H1 (cell line): ENCODE data around the gene USP12. TPM values are rescaled to one million over a fixed set of nuclear protein-coding genes. Genes with fewer than 3 reads are reported as not detected.

ENCODE experiments used
- CTCF ChIA-PET: fragments of 300-600 bp; sonication (Branson Sonifier 250); formaldehyde crosslinking; loops from one replicate; lab custom pipeline; 2021; ENCODE audit not compliant: partially characterized antibody; lab: Charles Lee
- POLR2A ChIA-PET: fragments of 300-600 bp; sonication (Branson Sonifier 250); formaldehyde crosslinking; loops from one replicate; lab custom pipeline; 2021; ENCODE audit warnings: inconsistent platforms; ENCODE audit not compliant: partially characterized antibody; lab: Charles Lee
- DNase-seq, 2 experiments: peaks; one replicate each; pipeline versions ENCODE4 v3.0.0 to v3.0.0-alpha.2; 2010 to 2022; ENCODE audit warnings: low spot score in 2 of 2, low read depth in 1 of 2, mixed read lengths in 1 of 2
- FAIRE-seq: peaks from 2 replicates; lab custom pipeline; 2011; peaks lifted over from hg19 to GRCh38; lab: Jason Lieb, UNC
- H2AFZ ChIP-seq: 2 replicates; pipeline ENCODE4 v1.8.1; 2012; ENCODE audit warnings: low read length, inconsistent platforms
- H2AK5ac ChIP-seq: 2 replicates; pipeline ENCODE4 v1.6.1; 2013; ENCODE audit warnings: low read depth, low read length
- H2BK120ac ChIP-seq: replicated peaks from 2 replicates; pipeline ENCODE3; 2013; ENCODE audit warnings: low read depth, low read length, inconsistent platforms
- H2BK12ac ChIP-seq: 2 replicates; pipeline ENCODE4 v1.6.1; 2013; ENCODE audit warnings: low read depth, low read length
- H2BK15ac ChIP-seq: 2 replicates; pipeline ENCODE4 v1.6.1; 2013; ENCODE audit warnings: low read length
- H2BK20ac ChIP-seq: 2 replicates; pipeline ENCODE4 v1.6.1; 2013; ENCODE audit warnings: low read length
- H2BK5ac ChIP-seq: 2 replicates; pipeline ENCODE4 v1.6.1; 2013; ENCODE audit warnings: low read depth, low read length
- H3K14ac ChIP-seq: 2 replicates; pipeline ENCODE4 v1.6.1; 2013; ENCODE audit warnings: inconsistent platforms; ENCODE audit not compliant: insufficient read length
- H3K18ac ChIP-seq: 2 replicates; pipeline ENCODE4 v1.6.1; 2013; ENCODE audit warnings: low read length; ENCODE audit errors: extremely low read depth
- H3K23ac ChIP-seq: 2 replicates; pipeline ENCODE4 v1.6.1; 2013; ENCODE audit warnings: inconsistent platforms; ENCODE audit not compliant: insufficient read length
- H3K23me2 ChIP-seq: 2 replicates; pipeline ENCODE4 v1.6.1; 2013; ENCODE audit warnings: low read depth, low read length
- H3K27ac ChIP-seq: 2 replicates; pipeline ENCODE4 v1.6.1; 2011; ENCODE audit warnings: low read depth, low read length, inconsistent platforms
- H3K27me3 ChIP-seq, 4 experiments: replicated peaks in 1 of 4; 1 replicate in 1 of 4; 2 replicates in 3 of 4; pipeline versions ENCODE4 v1.6.1 to v1.8.1; 2011 to 2013; ENCODE audit warnings: low read length in 3 of 4, mild to moderate bottlenecking in 3 of 4, inconsistent platforms in 2 of 4, mixed read lengths in 2 of 4, moderate library complexity in 1 of 4; ENCODE audit not compliant: control insufficient read depth in 3 of 4, insufficient read depth in 3 of 4; ENCODE audit errors: extremely low read depth in 1 of 4
- H3K36me3 ChIP-seq, 4 experiments: 2 replicates each; pipeline versions ENCODE4 v1.6.1 to v1.8.1; 2011 to 2013; ENCODE audit warnings: mild to moderate bottlenecking in 4 of 4, low read length in 3 of 4, moderate library complexity in 2 of 4, control low read depth in 1 of 4, inconsistent platforms in 1 of 4; ENCODE audit not compliant: insufficient read depth in 4 of 4, control insufficient read depth in 2 of 4
- H3K4ac ChIP-seq: replicated peaks from 2 replicates; pipeline ENCODE3; 2013; ENCODE audit warnings: low read length, low read depth, mixed read lengths, inconsistent platforms; ENCODE audit not compliant: insufficient read length
- H3K4me1 ChIP-seq, 4 experiments: replicated peaks in 1 of 4; 1 replicate in 1 of 4; 2 replicates in 3 of 4; pipeline versions ENCODE4 v1.6.1 to v1.8.1; 2011 to 2013; ENCODE audit warnings: low read length in 3 of 4, inconsistent platforms in 2 of 4, mixed read lengths in 1 of 4; ENCODE audit not compliant: insufficient read depth in 4 of 4, control insufficient read depth in 3 of 4
- H3K4me2 ChIP-seq, 2 experiments: 2 replicates each; pipeline versions ENCODE4 v1.6.1 to v1.8.1; 2011 to 2013; ENCODE audit warnings: low read depth in 2 of 2, low read length in 2 of 2, control low read depth in 1 of 2, inconsistent platforms in 1 of 2, mild to moderate bottlenecking in 1 of 2; ENCODE audit not compliant: insufficient read depth in 1 of 2
- H3K4me3 ChIP-seq, 4 experiments: fragments of 200-600, 300-600 bp in 1 of 4; sonication (generic), shearing (Covaris generic), sonication (Bioruptor Twin) in 1 of 4; 2 replicates each; pipeline versions ENCODE4 v1.5.1 to v1.8.1; 2011 to 2016; ENCODE audit warnings: low read length in 4 of 4, low read depth in 3 of 4, control low read depth in 2 of 4, inconsistent platforms in 2 of 4, mild to moderate bottlenecking in 2 of 4, mixed read lengths in 1 of 4, moderate library complexity in 1 of 4; ENCODE audit not compliant: insufficient read depth in 2 of 4; ENCODE audit errors: extremely low read depth in 1 of 4
- H3K56ac ChIP-seq: replicated peaks from 2 replicates; pipeline ENCODE3; 2013; ENCODE audit warnings: low read depth, mild to moderate bottlenecking, mixed read lengths, low read length, inconsistent platforms; ENCODE audit not compliant: insufficient read length
- H3K79me1 ChIP-seq: 2 replicates; pipeline ENCODE4 v1.6.1; 2013; ENCODE audit warnings: low read depth, low read length, control low read depth
- H3K79me2 ChIP-seq, 2 experiments: 2 replicates each; pipeline versions ENCODE4 v1.6.1 to v1.8.1; 2012 to 2013; ENCODE audit warnings: low read length in 2 of 2, mild to moderate bottlenecking in 2 of 2, inconsistent platforms in 1 of 2; ENCODE audit not compliant: insufficient read depth in 2 of 2, control insufficient read depth in 1 of 2
- H3K9ac ChIP-seq, 4 experiments: replicated peaks in 1 of 4; 1 replicate in 1 of 4; 2 replicates in 3 of 4; pipeline versions ENCODE4 v1.6.1 to v1.8.1; 2011 to 2013; ENCODE audit warnings: low read depth in 3 of 4, low read length in 3 of 4, control low read depth in 2 of 4, mild to moderate bottlenecking in 2 of 4, moderate library complexity in 2 of 4, inconsistent platforms in 1 of 4; ENCODE audit errors: extremely low read depth in 1 of 4
- H3K9me3 ChIP-seq, 2 experiments: 2 replicates each; pipeline versions ENCODE4 v1.6.1 to v1.8.1; 2012 to 2013; ENCODE audit warnings: mild to moderate bottlenecking in 2 of 2, moderate library complexity in 2 of 2, control low read depth in 1 of 2, inconsistent platforms in 1 of 2, low read depth in 1 of 2, low read length in 1 of 2, mixed read lengths in 1 of 2; ENCODE audit not compliant: insufficient read depth in 2 of 2
- H4K20me1 ChIP-seq, 2 experiments: replicated peaks in 1 of 2; 2 replicates each; pipeline versions ENCODE3 to v1.8.1; 2011 to 2013; ENCODE audit warnings: inconsistent platforms in 2 of 2, low read length in 2 of 2, mild to moderate bottlenecking in 1 of 2; ENCODE audit not compliant: insufficient read depth in 2 of 2, control insufficient read depth in 1 of 2
- H4K5ac ChIP-seq: 2 replicates; pipeline ENCODE4 v1.6.1; 2013; ENCODE audit warnings: low read length, low read depth, mixed read lengths, inconsistent platforms; ENCODE audit not compliant: insufficient read length
- H4K8ac ChIP-seq: 2 replicates; pipeline ENCODE4 v1.8.0; 2013; ENCODE audit warnings: mild to moderate bottlenecking, moderate library complexity, low read length, inconsistent platforms; ENCODE audit not compliant: insufficient read depth; ENCODE audit errors: extremely low read depth
- H4K91ac ChIP-seq: replicated peaks from 2 replicates; pipeline ENCODE3; 2013; ENCODE audit warnings: low read length, mixed read lengths, inconsistent platforms; ENCODE audit not compliant: insufficient read length
- BRCA1 ChIP-seq: IDR thresholded peaks from 2 replicates; pipeline ENCODE4 v1.6.1; 2012; ENCODE audit warnings: low read depth, low read length, improper control_type of control experiment
- CBX8 ChIP-seq: fragments of 300-800, 300-1000 bp; sonication (generic); IDR thresholded peaks from 2 replicates; pipeline ENCODE4 v1.7.1; 2016; ENCODE audit warnings: low read depth, low read length, borderline replicate concordance
- CEBPB ChIP-seq: IDR thresholded peaks from 2 replicates; pipeline ENCODE4 v1.6.1; 2012; ENCODE audit warnings: low read depth, low read length
- CHD1 ChIP-seq: IDR thresholded peaks from 2 replicates; pipeline ENCODE4 v1.6.1; 2012; ENCODE audit warnings: low read depth, low read length, improper control_type of control experiment
- CTCF ChIP-seq, 3 experiments: IDR thresholded peaks; 1 replicate in 2 of 3; 2 replicates in 1 of 3; pipeline versions ENCODE4 v1.5.1 to v1.6.1; 2011; ENCODE audit warnings: low read length in 3 of 3, mild to moderate bottlenecking in 3 of 3, inconsistent platforms in 2 of 3, low read depth in 1 of 3, moderate library complexity in 1 of 3; ENCODE audit not compliant: insufficient read depth in 1 of 3; ENCODE audit errors: control extremely low read depth in 1 of 3
- NRF1 ChIP-seq: IDR thresholded peaks from 2 replicates; pipeline ENCODE4 v1.6.1; 2011; ENCODE audit warnings: mild to moderate bottlenecking, low read depth, low read length, improper control_type of control experiment
- SIN3A ChIP-seq, 2 experiments: IDR thresholded peaks in 1 of 2; conservative IDR thresholded peaks in 1 of 2; 2 replicates each; pipeline ENCODE4 v1.6.1; 2011 to 2012; ENCODE audit warnings: low read length in 2 of 2, improper control_type of control experiment in 1 of 2, low read depth in 1 of 2, mild to moderate bottlenecking in 1 of 2
- SIX5 ChIP-seq: IDR thresholded peaks from 2 replicates; pipeline ENCODE4 v1.6.1; 2011; ENCODE audit warnings: mild to moderate bottlenecking, low read depth, low read length
- TAF1 ChIP-seq: IDR thresholded peaks from 2 replicates; pipeline ENCODE4 v1.6.1; 2011; ENCODE audit warnings: mild to moderate bottlenecking, low read depth, low read length
- WGBS, 2 experiments: shearing (Covaris generic) in 1 of 2; methylation state at CpG; one replicate each; pipeline versions ENCODE4 v1.1.6 to v1.1.7; 2013 to 2015; ENCODE audit warnings: low lambda C conversion rate in 2 of 2, mixed read lengths in 2 of 2, inconsistent platforms in 1 of 2, low coverage in 1 of 2, missing lambda C conversion rate in 1 of 2; ENCODE audit not compliant: insufficient replicate concordance in 2 of 2, insufficient coverage in 1 of 2, insufficient read length in 1 of 2; ENCODE audit errors: extremely low coverage in 1 of 2, missing lambda C conversion rate in 1 of 2; 5-methylcytosine and 5-hydroxymethylcytosine counted together
- polyA plus RNA-seq, 7 experiments: library from polyadenylated mRNA; depleted of rRNA in 3 of 7; stranded (reverse) in 5 of 7; unstranded in 2 of 7; fragments of >200 nt in 5 of 7; fragments of 200-250 nt in 2 of 7; gene quantifications; 1 replicate in 5 of 7; 2 replicates in 1 of 7; 4 replicates in 1 of 7; pipeline versions ENCODE4 v1.2.1 to v1.2.3, GENCODE V29; 2011 to 2013; ENCODE audit warnings: missing spikeins in 2 of 7, mixed read lengths in 2 of 7
- total RNA-seq: library from RNA; stranded (reverse); fragmentation: NEBNext Ultra II Directional; extraction: Animal tissue kit (Norgen Biotek cat#: 25700); gene quantifications from 2 replicates; pipeline ENCODE4 v1.2.1, GENCODE V29; 2021

USP12 gene
- total and polyA plus RNA-seq, 2 of the 8 experiments (the other 6 are each of a cell fraction or from before 2014, with no cell fraction given), result 4.0 to 30.0 TPM

DNA sequence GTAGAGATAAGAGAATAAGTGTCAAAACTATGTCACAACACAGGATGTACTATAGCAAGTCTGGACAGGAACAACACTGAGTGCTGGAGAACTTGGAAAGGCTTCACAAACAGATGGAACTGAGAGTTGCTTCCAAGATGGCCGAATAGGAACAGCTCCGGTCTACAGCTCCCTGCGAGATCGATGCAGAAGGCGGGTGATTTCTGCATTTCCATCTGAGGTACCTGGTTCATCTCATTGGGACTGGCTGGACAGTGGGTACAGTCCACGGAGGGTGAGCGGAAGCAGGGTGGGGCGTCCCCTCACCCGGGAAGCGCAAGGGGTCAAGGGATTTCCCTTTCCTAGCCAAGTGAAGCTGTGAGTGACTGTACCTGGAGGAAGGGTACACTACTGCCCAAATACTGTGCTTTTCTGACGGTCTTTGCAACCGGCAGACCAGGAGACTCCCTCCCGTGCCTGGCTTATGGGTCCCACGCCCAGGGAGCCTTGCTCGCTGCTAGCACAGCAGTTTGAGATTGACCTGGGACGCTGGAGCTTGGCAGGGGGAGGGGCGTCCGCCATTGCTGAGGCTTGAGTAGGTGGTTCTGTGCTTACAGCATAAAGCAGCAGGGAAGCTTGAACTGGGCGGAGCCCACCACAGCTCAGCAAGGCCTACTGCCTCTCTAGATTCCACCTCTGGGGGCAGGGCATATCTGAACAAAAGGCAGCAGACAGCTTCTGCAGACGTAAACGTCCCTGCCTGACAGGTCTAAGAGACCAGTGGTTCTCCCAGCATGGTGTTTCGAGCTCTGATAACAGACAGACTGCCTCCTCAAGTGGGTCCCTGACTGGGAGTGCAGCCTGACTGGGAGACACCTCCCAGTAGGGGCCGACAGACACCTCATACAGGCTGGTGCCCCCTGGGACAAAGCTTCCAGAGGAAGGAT lies 46.0 kb downstream of the USP12 start:
- CTCF ChIA-PET, result interaction anchor here (0.6 to 1.5 kb wide), 3 partner anchors 8 to 237 kb away, joined by 3 to 6 read pairs (median 4); no protein-coding TSS in a partner anchor
- DNase-seq, result no peak
- TF ChIP-seq TAF1, result no peak
- TF ChIP-seq SIX5, result no peak
- TF ChIP-seq CTCF (IDR thresholded peaks at IDR 0.05; ENCODE audit: control extremely low read depth in 1 of 3, insufficient read depth in 1 of 3, low read depth in 1 of 3, low read length in 3 of 3), result no peak
- TF ChIP-seq CHD1, result no peak
- TF ChIP-seq NRF1, result no peak
- no peak for TF ChIP-seq BRCA1
- TF ChIP-seq CEBPB, result no peak
- no peak for TF ChIP-seq CBX8
- no peak for TF ChIP-seq SIN3A (conservative IDR thresholded peaks at IDR 0.05 in 1 of 2, IDR thresholded peaks at IDR 0.05 in 1 of 2; ENCODE audit: low read depth in 1 of 2, low read length in 2 of 2)

More for the DNA sequence above, 46.0 kb downstream of the USP12 start:
- no peak overlapping the region for H2BK12ac ChIP-seq
- H3K14ac ChIP-seq, result no peak overlapping the region
- no peaks in the 10 kb centered on the region for H4K20me1 ChIP-seq
- POLR2A ChIA-PET, result interaction anchor here (0.7 kb wide), 1 partner anchor 24 kb away, joined by 3 read pairs; no protein-coding TSS in a partner anchor
- peaks cover 14 to 93% of the 10 kb centered on the region in 2 experiments for H3K79me2 ChIP-seq
- no peak overlapping the region for H3K4ac ChIP-seq
- peaks cover 18 to 24% of the 10 kb centered on the region in 2 experiments for H3K9me3 ChIP-seq
- no peak overlapping the region for H3K4me3 ChIP-seq
- H2BK5ac ChIP-seq, result no peak overlapping the region
- no peak overlapping the region for H2BK120ac ChIP-seq
- no peak overlapping the region for H2BK20ac ChIP-seq
- no peak overlapping the region for H2BK15ac ChIP-seq
- no peak overlapping the region for H3K4me2 ChIP-seq
- H3K36me3 ChIP-seq, result peaks cover 0 to 12% (median 6%) of the 10 kb centered on the region in 4 experiments; a peak in 4 of 8 replicates
- H2AFZ ChIP-seq, result no peak overlapping the region
- no peak overlapping the region for H4K5ac ChIP-seq
- no peak overlapping the region for H3K9ac ChIP-seq
- H4K8ac ChIP-seq, result no peak overlapping the region; the same call in 1 of the 2 replicates
- no peak overlapping the region for H4K91ac ChIP-seq
- peaks cover 3% of the 10 kb centered on the region for H3K79me1 ChIP-seq
- WGBS, 2 experiments, result 84% methylated on average over 23 of the region's 23 CpGs; no CpG with 5 or more reads in 1 of the 2 experiments
- H3K23ac ChIP-seq, result no peak overlapping the region
- peaks cover 0 to 6% (median 2%) of the 10 kb centered on the region in 4 experiments; a peak in 3 of 7 replicates for H3K4me1 ChIP-seq
- no peaks in the 10 kb centered on the region for H3K23me2 ChIP-seq
- no peak overlapping the region; the same call in 1 of the 2 replicates for H3K27ac ChIP-seq
- H3K56ac ChIP-seq, result no peak overlapping the region
- H3K18ac ChIP-seq, result peak overlapping the region; percentile 40
- no peaks in the 10 kb centered on the region for H3K27me3 ChIP-seq
- H2AK5ac ChIP-seq, result no peak overlapping the region
- FAIRE-seq, result no peak
